Thyroid gland (tissue), 4 donors: Measurements from ENCODE around the gene FNDC3B. TPM values are rescaled to one million over a fixed set of nuclear protein-coding genes. Genes with fewer than 3 reads are reported as not detected.
A peak's percentile ranks its signal among the peaks of the same experiment; 100 is the strongest.

Source experiments
- DNase-seq, 2 donors: peaks; one replicate each; pipeline ENCODE4 v3.0.0-alpha.2; 2019
- H3K27ac ChIP-seq, 3 donors: fragments of 200-600 bp; sonication (generic); 1 replicate in 2 of 3; 2 replicates in 1 of 3; pipeline ENCODE4 v1.5.1; 2016 to 2019; ENCODE audit warnings: mild to moderate bottlenecking in 1 of 3, moderate library complexity in 1 of 3
- H3K27me3 ChIP-seq: fragments of 200-600 bp; sonication (generic); one replicate; pipeline ENCODE4 v1.5.1; 2019
- H3K36me3 ChIP-seq, 2 donors: fragments of 200-600 bp; sonication (generic); one replicate each; pipeline ENCODE4 v1.5.1; 2016 to 2019
- H3K4me1 ChIP-seq, 2 donors: fragments of 200-600 bp; sonication (generic); one replicate each; pipeline ENCODE4 v1.5.1; 2017 to 2019
- H3K4me3 ChIP-seq, 3 donors: fragments of 200-600 bp; sonication (generic); replicated peaks in 1 of 3; 1 replicate in 2 of 3; 2 replicates in 1 of 3; pipeline ENCODE4 v1.5.1; 2016; ENCODE audit warnings: mild to moderate bottlenecking in 1 of 3
- H3K9me3 ChIP-seq: fragments of 200-600 bp; sonication (generic); one replicate; pipeline ENCODE4 v1.5.1; 2017
- POLR2A ChIP-seq, 2 donors: fragments of 450-650 bp; IDR thresholded peaks; one replicate each; pipeline ENCODE4 v1.6.1; 2017; ENCODE audit warnings: antibody characterized with exemption in 2 of 2, mild to moderate bottlenecking in 2 of 2, moderate library complexity in 1 of 2
- WGBS, 2 donors: methylation state at CpG; one replicate each; pipeline ENCODE4 v1.1.5; 2017; 5-methylcytosine and 5-hydroxymethylcytosine counted together
- intact Hi-C: fragments of 100-400 bp; cut with DNase I; formaldehyde crosslinking; loops from one replicate; pipeline ENCODE4 v1.15.1; 2023
- total RNA-seq, 4 donors: library from RNA; depleted of rRNA; stranded (reverse); fragments of >200 nt; gene quantifications; one replicate each; pipeline ENCODE4 v1.2.3, GENCODE V29; 2016
- TF ChIP-seq, protein P1 (sequence below), 6 experiments: fragments of 200-600 bp in 3 of 6; fragments of 450-650 bp in 3 of 6; sonication (generic) in 3 of 6; IDR thresholded peaks; one replicate each; pipeline ENCODE4 v1.5.1; 2016 to 2019; ENCODE audit warnings: antibody characterized with exemption in 6 of 6, mild to moderate bottlenecking in 2 of 6, inconsistent platforms in 1 of 6, moderate library complexity in 1 of 6

FNDC3B gene
- total RNA-seq, 4 donors from 2014 or later: 118 to 172 (median 146) TPM

DNA sequence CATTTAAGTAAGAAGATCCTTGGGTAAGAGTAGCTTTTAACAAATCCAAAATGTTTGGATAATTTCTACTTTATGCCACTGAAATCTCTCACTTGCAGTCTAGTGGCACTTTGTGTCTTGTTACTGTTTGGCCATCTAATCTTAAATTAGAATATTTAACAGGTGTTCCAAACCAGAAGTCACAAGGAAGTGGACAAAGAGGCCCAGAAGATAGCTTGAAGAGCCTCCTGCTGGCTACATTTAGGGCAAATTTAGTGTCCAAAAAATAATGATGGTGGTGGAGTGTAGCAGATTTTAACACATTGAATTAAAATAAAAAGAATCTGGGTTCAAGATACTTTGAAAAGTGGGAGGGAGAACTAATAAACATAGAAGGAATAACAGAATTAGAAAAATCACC is 236.7 kb downstream of the FNDC3B start:
- DNase-seq: no peak
- Histone ChIP-seq H3K27ac (no peak overlapping the region), H3K9me3 (no peaks in the 10 kb centered on the region), H3K4me1 (peaks cover 26 to 47% of the 10 kb centered on the region in 2 donors), H3K27me3 (no peaks in the 10 kb centered on the region), H3K4me3 (no peak overlapping the region), H3K36me3 (no peaks in the 10 kb centered on the region)
- TF ChIP-seq, protein P1, sequence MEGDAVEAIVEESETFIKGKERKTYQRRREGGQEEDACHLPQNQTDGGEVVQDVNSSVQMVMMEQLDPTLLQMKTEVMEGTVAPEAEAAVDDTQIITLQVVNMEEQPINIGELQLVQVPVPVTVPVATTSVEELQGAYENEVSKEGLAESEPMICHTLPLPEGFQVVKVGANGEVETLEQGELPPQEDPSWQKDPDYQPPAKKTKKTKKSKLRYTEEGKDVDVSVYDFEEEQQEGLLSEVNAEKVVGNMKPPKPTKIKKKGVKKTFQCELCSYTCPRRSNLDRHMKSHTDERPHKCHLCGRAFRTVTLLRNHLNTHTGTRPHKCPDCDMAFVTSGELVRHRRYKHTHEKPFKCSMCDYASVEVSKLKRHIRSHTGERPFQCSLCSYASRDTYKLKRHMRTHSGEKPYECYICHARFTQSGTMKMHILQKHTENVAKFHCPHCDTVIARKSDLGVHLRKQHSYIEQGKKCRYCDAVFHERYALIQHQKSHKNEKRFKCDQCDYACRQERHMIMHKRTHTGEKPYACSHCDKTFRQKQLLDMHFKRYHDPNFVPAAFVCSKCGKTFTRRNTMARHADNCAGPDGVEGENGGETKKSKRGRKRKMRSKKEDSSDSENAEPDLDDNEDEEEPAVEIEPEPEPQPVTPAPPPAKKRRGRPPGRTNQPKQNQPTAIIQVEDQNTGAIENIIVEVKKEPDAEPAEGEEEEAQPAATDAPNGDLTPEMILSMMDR (IDR thresholded peaks at IDR 0.05): no peak
- TF ChIP-seq POLR2A (IDR thresholded peaks at IDR 0.05): no peak
- intact Hi-C loops: no loop called here

DNA sequence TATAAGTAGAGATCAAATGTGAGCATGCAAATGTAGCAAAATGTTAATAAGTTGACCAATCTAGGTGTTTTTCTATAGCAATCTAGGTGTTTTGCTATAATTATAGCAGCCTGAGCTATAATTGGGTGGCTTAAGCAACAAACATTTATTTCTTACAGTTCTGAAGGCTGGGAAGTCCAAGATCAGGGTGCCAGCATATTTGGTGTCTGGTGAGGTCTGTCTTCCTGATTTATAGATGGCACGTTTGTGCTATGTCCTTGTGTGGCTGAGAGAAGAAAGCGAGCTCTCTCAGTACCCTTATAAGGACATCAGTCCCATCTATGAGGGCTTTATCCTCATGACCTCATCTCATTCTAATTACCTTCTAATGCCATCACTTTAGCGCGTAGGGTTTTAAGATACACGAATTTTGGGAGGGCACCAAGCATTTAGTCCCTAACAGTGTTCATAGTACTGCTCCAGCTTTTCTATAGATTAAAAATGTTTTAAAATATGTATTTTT is 237.8 kb downstream of the FNDC3B start:
- no peak for TF ChIP-seq POLR2A (IDR thresholded peaks at IDR 0.05)
- TF ChIP-seq, protein P1 (IDR thresholded peaks at IDR 0.05): no peak
- Histone ChIP-seq H3K27ac (no peak overlapping the region), H3K4me1 (peaks cover 26 to 46% of the 10 kb centered on the region in 2 donors), H3K27me3 (no peaks in the 10 kb centered on the region), H3K4me3 (no peak overlapping the region), H3K9me3 (no peaks in the 10 kb centered on the region), H3K36me3 (no peaks in the 10 kb centered on the region)
- intact Hi-C loops: no loop called here
- no peak for DNase-seq
- WGBS, 2 donors: 96 to 99% methylated on average over 5 of the region's 5 CpGs

DNA sequence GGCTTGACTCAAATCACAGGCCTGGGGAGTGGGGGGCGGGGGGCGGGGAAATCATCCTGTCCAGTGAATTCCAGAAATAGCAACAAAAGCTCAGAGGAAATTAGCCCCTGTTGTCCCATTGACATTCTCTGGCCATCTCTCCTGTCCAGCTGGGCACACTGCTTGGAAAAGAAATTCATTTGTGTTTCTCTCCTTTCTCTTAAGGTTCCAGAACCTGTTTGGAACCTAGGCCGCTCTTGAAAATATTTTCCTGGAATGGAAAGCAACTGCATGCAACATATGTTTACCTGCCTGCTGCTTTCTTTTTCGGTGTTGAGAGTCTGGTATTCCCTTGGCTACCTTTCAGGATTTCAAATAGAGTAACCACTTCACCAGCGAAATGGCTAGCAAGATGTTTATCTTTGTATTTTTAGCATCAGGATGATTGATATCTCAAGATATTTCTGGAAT is 239.8 kb downstream of the FNDC3B start:
- peak in 1 of 2 donors; percentile 25 for DNase-seq
- H3K4me1 ChIP-seq: peaks cover 29 to 52% of the 10 kb centered on the region in 2 donors
- H3K27ac ChIP-seq: peak overlapping the region; percentile 34 to 67 (median 67)
- H3K36me3 ChIP-seq: no peaks in the 10 kb centered on the region
- H3K27me3 ChIP-seq: no peaks in the 10 kb centered on the region
- intact Hi-C loops: no loop called here
- no peaks in the 10 kb centered on the region for H3K9me3 ChIP-seq
- H3K4me3 ChIP-seq: no peak overlapping the region
- WGBS, 2 donors: 19 to 25% methylated on average over 5 of the region's 5 CpGs
- TF ChIP-seq POLR2A (IDR thresholded peaks at IDR 0.05): no peak
- TF ChIP-seq, protein P1 (IDR thresholded peaks at IDR 0.05): no peak

DNA sequence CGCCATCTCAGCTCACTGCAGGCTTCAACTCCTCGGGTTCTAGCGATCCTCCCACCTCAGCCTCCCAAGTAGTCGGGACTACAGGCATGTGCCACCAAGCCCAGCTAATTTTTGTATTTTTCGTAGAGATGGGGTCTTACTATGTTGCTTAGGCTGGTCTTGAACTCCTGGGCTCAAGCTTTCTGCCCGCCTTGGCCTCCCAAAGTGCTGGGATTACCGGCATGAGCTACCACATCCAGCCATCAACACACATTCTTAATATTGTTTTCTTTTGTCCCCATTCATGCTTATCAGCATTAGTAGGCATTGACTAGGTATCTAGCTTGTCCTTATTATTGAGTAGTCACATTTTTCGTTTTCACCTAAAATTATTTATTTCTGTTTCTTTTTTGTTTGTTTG is 240.6 kb downstream of the FNDC3B start:
- H3K27ac ChIP-seq: peak overlapping the region in 2 of 3 donors; percentile 67
- DNase-seq: no peak
- TF ChIP-seq, protein P1 (IDR thresholded peaks at IDR 0.05): no peak
- no peak for TF ChIP-seq POLR2A (IDR thresholded peaks at IDR 0.05)
- no peaks in the 10 kb centered on the region for H3K9me3 ChIP-seq
- WGBS, 2 donors: 95% methylated on average over 8 of the region's 8 CpGs
- intact Hi-C loops: no loop called here
- H3K4me1 ChIP-seq: peaks cover 31 to 59% of the 10 kb centered on the region in 2 donors
- H3K4me3 ChIP-seq: no peak overlapping the region
- no peaks in the 10 kb centered on the region for H3K36me3 ChIP-seq
- no peaks in the 10 kb centered on the region for H3K27me3 ChIP-seq

DNA sequence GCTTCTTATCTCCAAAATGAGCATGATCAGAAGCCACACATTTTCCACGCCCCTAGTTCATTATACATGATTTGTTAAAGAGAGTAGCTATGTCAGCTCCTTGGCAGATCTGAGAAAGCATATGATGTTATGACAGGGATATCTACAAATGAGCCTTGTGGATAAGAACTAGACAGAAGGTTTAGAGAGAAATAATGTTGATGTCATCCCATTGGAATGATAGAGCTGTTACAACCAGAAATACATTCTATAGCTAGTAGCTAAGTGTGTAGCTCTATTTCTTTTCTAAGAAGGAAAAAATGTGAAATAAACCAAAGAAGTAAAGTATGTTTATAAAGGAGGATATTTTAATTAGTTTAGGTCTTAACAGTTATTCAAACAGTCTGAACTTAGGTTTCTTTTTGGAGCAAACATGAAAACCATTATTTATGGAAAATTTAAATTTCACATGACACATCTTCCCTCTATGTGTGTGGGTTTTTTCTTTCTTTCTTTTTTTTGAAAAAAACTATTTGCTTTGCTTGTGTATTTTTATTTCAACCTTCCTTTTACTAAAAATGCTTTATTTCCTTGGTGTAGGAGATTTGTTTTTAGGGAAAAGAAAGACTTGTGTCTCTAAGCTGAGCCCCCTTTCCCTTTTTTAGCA is 241.2 kb downstream of the FNDC3B start:
- H3K27ac ChIP-seq: peak overlapping the region in 2 of 3 donors; percentile 67
- intact Hi-C loops: no loop called here
- 88 to 93% methylated on average over 1 of the region's 1 CpG for WGBS, 2 donors
- no peaks in the 10 kb centered on the region for H3K9me3 ChIP-seq
- DNase-seq: no peak
- TF ChIP-seq, protein P1 (IDR thresholded peaks at IDR 0.05): no peak
- no peak for TF ChIP-seq POLR2A (IDR thresholded peaks at IDR 0.05)
- H3K4me1 ChIP-seq: peaks cover 30 to 59% of the 10 kb centered on the region in 2 donors
- H3K4me3 ChIP-seq: no peak overlapping the region
- no peaks in the 10 kb centered on the region for H3K36me3 ChIP-seq
- no peaks in the 10 kb centered on the region for H3K27me3 ChIP-seq
